HepG2 (cell line): ENCODE data around the gene CAND2. TPM values are rescaled to one million over a fixed set of nuclear protein-coding genes. Genes with fewer than 3 reads are reported as not detected.
A peak's percentile ranks its signal among the peaks of the same experiment; 100 is the strongest.

Experiments used
- ATAC-seq: fragments of 200-7000 bp; cut with Tn5 transposase; 3 replicates; pipeline ENCODE4 v1.9.1; 2020; ENCODE audit warnings: mild to moderate bottlenecking, moderate library complexity
- BruUV-seq: library from RNA; stranded (reverse); fragments of 400-500 nt; replicated peaks from 2 replicates; lab custom pipeline; 2021; lab: Mats Ljungman, UMichigan
- CTCF ChIA-PET: fragments of 300-600 bp; formaldehyde crosslinking; extraction: SDS; loops from one replicate; lab custom pipeline; 2021; ENCODE audit warnings: low total read pairs, inconsistent platforms, low intra/inter-chr PET ratio; lab: Yijun Ruan, JAX
- POLR2A ChIA-PET: fragments of 350-600 bp; sonication (Branson Sonifier 250); formaldehyde crosslinking; loops from one replicate; lab custom pipeline; 2020; ENCODE audit warnings: antibody characterized with exemption, inconsistent platforms; lab: Yijun Ruan, JAX
- DNase-seq: peaks from one replicate; pipeline ENCODE4 v3.0.0-alpha.2; 2015; ENCODE audit warnings: low spot score
- FAIRE-seq: peaks from 3 replicates; lab custom pipeline; 2011; peaks lifted over from hg19 to GRCh38; lab: Jason Lieb, UNC
- H2AFZ ChIP-seq: one replicate; pipeline ENCODE4 v1.6.1; 2011; ENCODE audit warnings: low read length, inconsistent platforms
- H3K27ac ChIP-seq: fragments of 300-600 bp; 3 replicates; pipeline ENCODE4 v1.8.0; 2011; ENCODE audit warnings: mixed run types, mild to moderate bottlenecking, mixed read lengths, low read length, inconsistent platforms; ENCODE audit not compliant: insufficient read depth; ENCODE audit errors: extremely low read length
- H3K27me3 ChIP-seq, 2 experiments: fragments of 200-600 bp in 1 of 2; 2 replicates in 1 of 2; 3 replicates in 1 of 2; pipeline versions ENCODE4 v1.6.0 to v1.8.0; 2011; ENCODE audit warnings: low read length in 2 of 2, mild to moderate bottlenecking in 2 of 2, moderate library complexity in 2 of 2, inconsistent platforms in 1 of 2; ENCODE audit not compliant: insufficient read depth in 2 of 2, control insufficient read depth in 1 of 2
- H3K36me3 ChIP-seq, 2 experiments: fragments of 200-600 bp in 1 of 2; replicated peaks in 1 of 2; 2 replicates in 1 of 2; 3 replicates in 1 of 2; pipeline versions ENCODE4 v1.5.1 to v1.8.0; 2011; ENCODE audit warnings: low read length in 2 of 2, inconsistent platforms in 1 of 2; ENCODE audit not compliant: insufficient read depth in 2 of 2, control insufficient read depth in 1 of 2
- H3K4me1 ChIP-seq: 2 replicates; pipeline ENCODE4 v1.5.1; 2012; ENCODE audit warnings: low read length, inconsistent platforms; ENCODE audit not compliant: insufficient read depth
- H3K4me2 ChIP-seq: 2 replicates; pipeline ENCODE4 v1.6.0; 2011; ENCODE audit warnings: low read depth, low read length, inconsistent platforms
- H3K4me3 ChIP-seq, 3 experiments: fragments of 200-600 bp in 1 of 3; sonication (generic), shearing (Covaris generic) in 1 of 3; replicated peaks in 1 of 3; 2 replicates each; pipeline ENCODE4 v1.5.1; 2011 to 2016; ENCODE audit warnings: low read length in 3 of 3, inconsistent platforms in 2 of 3, low read depth in 2 of 3, mild to moderate bottlenecking in 2 of 3, control low read depth in 1 of 3, mixed read lengths in 1 of 3; ENCODE audit not compliant: insufficient read depth in 1 of 3
- H3K79me2 ChIP-seq: one replicate; pipeline ENCODE4 v1.6.1; 2011; ENCODE audit warnings: low read length, inconsistent platforms; ENCODE audit not compliant: insufficient read depth
- H3K9ac ChIP-seq: 2 replicates; pipeline ENCODE4 v1.6.0; 2011; ENCODE audit warnings: mild to moderate bottlenecking, low read depth, low read length, inconsistent platforms; ENCODE audit not compliant: insufficient read depth
- H3K9me3 ChIP-seq: 2 replicates; pipeline ENCODE4 v1.5.1; 2012; ENCODE audit warnings: mild to moderate bottlenecking, low read length
- H4K20me1 ChIP-seq: 2 replicates; pipeline ENCODE4 v1.6.0; 2011; ENCODE audit warnings: inconsistent platforms, mild to moderate bottlenecking, low read length, moderate library complexity; ENCODE audit not compliant: insufficient read depth
- CBX5 ChIP-seq: sonication (generic); formaldehyde crosslinking; IDR thresholded peaks from 2 replicates; pipeline ENCODE4 v1.4.0; 2020; ENCODE audit warnings: missing genetic modification reagents, borderline replicate concordance
- DNMT1 ChIP-seq: sonication (generic); formaldehyde crosslinking; IDR thresholded peaks from 2 replicates; pipeline ENCODE4 v1.5.1; 2020; ENCODE audit warnings: mild to moderate bottlenecking, missing genetic modification reagents
- JUN ChIP-seq: sonication (generic); formaldehyde crosslinking; IDR thresholded peaks from 2 replicates; pipeline ENCODE4 v1.4.0; 2020; ENCODE audit warnings: mild to moderate bottlenecking, missing genetic modification reagents
- MBNL3 ChIP-seq: fragments of 250-450 bp; sonication (Bioruptor Pico); conservative IDR thresholded peaks from 2 replicates; pipeline ENCODE4 v1.8.0; 2022; ENCODE audit warnings: mild to moderate bottlenecking, inconsistent platforms
- NFE2L1 ChIP-seq: sonication (generic); formaldehyde crosslinking; IDR thresholded peaks from 2 replicates; pipeline ENCODE4 v1.4.0; 2020; ENCODE audit warnings: missing genetic modification reagents, mild to moderate bottlenecking, borderline replicate concordance
- PAWR ChIP-seq: sonication (generic); formaldehyde crosslinking; IDR thresholded peaks from 2 replicates; pipeline ENCODE4 v1.4.0; 2020; ENCODE audit warnings: missing genetic modification reagents, mild to moderate bottlenecking, borderline replicate concordance
- REPIN1 ChIP-seq: sonication (generic); formaldehyde crosslinking; IDR thresholded peaks from 2 replicates; pipeline ENCODE4 v1.8.0; 2022; ENCODE audit warnings: missing genetic modification reagents, low read depth, mild to moderate bottlenecking, borderline replicate concordance
- TBX2 ChIP-seq: sonication (generic); formaldehyde crosslinking; IDR thresholded peaks from 2 replicates; pipeline ENCODE4 v1.5.0; 2020; ENCODE audit warnings: missing genetic modification reagents, mild to moderate bottlenecking, borderline replicate concordance
- THAP8 ChIP-seq: sonication (generic); formaldehyde crosslinking; IDR thresholded peaks from 2 replicates; pipeline ENCODE4 v1.5.1; 2020; ENCODE audit warnings: missing genetic modification reagents, mild to moderate bottlenecking, borderline replicate concordance
- TRIM24 ChIP-seq: sonication (generic); formaldehyde crosslinking; IDR thresholded peaks from 2 replicates; pipeline ENCODE4 v1.8.0; 2022; ENCODE audit warnings: mild to moderate bottlenecking, missing genetic modification reagents
- ZNF121 ChIP-seq: sonication (generic); formaldehyde crosslinking; IDR thresholded peaks from 2 replicates; pipeline ENCODE4 v1.5.0; 2020; ENCODE audit warnings: mild to moderate bottlenecking, missing genetic modification reagents
- ZNF234 ChIP-seq: sonication (generic); formaldehyde crosslinking; conservative IDR thresholded peaks from 2 replicates; pipeline ENCODE4 v1.5.1; 2020; ENCODE audit warnings: mild to moderate bottlenecking, missing genetic modification reagents
- ZNF343 ChIP-seq: sonication (generic); formaldehyde crosslinking; IDR thresholded peaks from 2 replicates; pipeline ENCODE4 v1.4.0; 2020; ENCODE audit warnings: mild to moderate bottlenecking, missing genetic modification reagents
- ZNF543 ChIP-seq: sonication (generic); formaldehyde crosslinking; IDR thresholded peaks from 2 replicates; pipeline ENCODE4 v1.4.0; 2020; ENCODE audit warnings: mild to moderate bottlenecking, missing genetic modification reagents
- ZNF782 ChIP-seq: sonication (generic); formaldehyde crosslinking; IDR thresholded peaks from 2 replicates; pipeline ENCODE4 v1.4.0; 2020; ENCODE audit warnings: missing genetic modification reagents, mild to moderate bottlenecking, borderline replicate concordance
- WGBS: methylation state at CpG from one replicate; pipeline ENCODE4 v1.1.6; 2017; ENCODE audit warnings: low lambda C conversion rate; 5-methylcytosine and 5-hydroxymethylcytosine counted together
- in situ Hi-C: cut with HindIII; loops from 2 replicates; pipeline ENCODE4 v1.10.0; 2017; ENCODE audit warnings: low pct_unique_long_range_greater_than_20kb; ENCODE audit not compliant: extremely low pct_ligation_motif_present
- intact Hi-C: fragments of 100-400 bp; cut with micrococcal nuclease; formaldehyde crosslinking; loops from one replicate; pipeline ENCODE4 v1.10.0; 2022; ENCODE audit not compliant: unreplicated experiment
- polyA plus RNA-seq, 8 experiments: library from polyadenylated mRNA; depleted of rRNA in 3 of 8; stranded (reverse) in 7 of 8; unstranded in 1 of 8; fragments of >200 nt; fragmentation: Illumina TruSeq in 4 of 8; extraction: Trizol in 4 of 8; gene quantifications; 2 replicates each; pipeline versions ENCODE4 v1.2.1 to v1.2.3, GENCODE V29; 2011 to 2016; ENCODE audit warnings: low read depth in 4 of 8, missing spikeins in 1 of 8, mixed read lengths in 1 of 8; ENCODE audit not compliant: insufficient read depth in 1 of 8
- total RNA-seq, 5 experiments: library from RNA; depleted of rRNA; stranded (reverse); fragments of >200 nt; fragmentation: Illumina TruSeq; extraction: Trizol; gene quantifications; 2 replicates each; pipeline ENCODE4 v1.2.3, GENCODE V29; 2016; ENCODE audit warnings: low read depth in 1 of 5
- TF ChIP-seq, protein P1 (sequence below): sonication (generic); formaldehyde crosslinking; IDR thresholded peaks from 2 replicates; pipeline ENCODE4 v1.4.0; 2020; ENCODE audit warnings: missing genetic modification reagents
- TF ChIP-seq, protein P2 (sequence below): sonication (generic); IDR thresholded peaks from 2 replicates; pipeline ENCODE4 v1.6.1; 2016; ENCODE audit warnings: low read depth, borderline replicate concordance

The CAND2 gene
- total and polyA plus RNA-seq, 2 of the 13 experiments (the other 11 are each of a cell fraction or from before 2014, with no cell fraction given) = 0.01 TPM; not detected in 1

GRCh38 chr3:12841149-12841969 is 44.9 kb downstream of the CAND2 start, which contains the start of gene RPL32 (continued):
- no peak for TF ChIP-seq ZNF234
- TF ChIP-seq, protein P1, sequence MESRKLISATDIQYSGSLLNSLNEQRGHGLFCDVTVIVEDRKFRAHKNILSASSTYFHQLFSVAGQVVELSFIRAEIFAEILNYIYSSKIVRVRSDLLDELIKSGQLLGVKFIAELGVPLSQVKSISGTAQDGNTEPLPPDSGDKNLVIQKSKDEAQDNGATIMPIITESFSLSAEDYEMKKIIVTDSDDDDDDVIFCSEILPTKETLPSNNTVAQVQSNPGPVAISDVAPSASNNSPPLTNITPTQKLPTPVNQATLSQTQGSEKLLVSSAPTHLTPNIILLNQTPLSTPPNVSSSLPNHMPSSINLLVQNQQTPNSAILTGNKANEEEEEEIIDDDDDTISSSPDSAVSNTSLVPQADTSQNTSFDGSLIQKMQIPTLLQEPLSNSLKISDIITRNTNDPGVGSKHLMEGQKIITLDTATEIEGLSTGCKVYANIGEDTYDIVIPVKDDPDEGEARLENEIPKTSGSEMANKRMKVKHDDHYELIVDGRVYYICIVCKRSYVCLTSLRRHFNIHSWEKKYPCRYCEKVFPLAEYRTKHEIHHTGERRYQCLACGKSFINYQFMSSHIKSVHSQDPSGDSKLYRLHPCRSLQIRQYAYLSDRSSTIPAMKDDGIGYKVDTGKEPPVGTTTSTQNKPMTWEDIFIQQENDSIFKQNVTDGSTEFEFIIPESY (CRISPR knock-in tag) = no peak; the same call in 1 of the 2 replicates

DNA sequence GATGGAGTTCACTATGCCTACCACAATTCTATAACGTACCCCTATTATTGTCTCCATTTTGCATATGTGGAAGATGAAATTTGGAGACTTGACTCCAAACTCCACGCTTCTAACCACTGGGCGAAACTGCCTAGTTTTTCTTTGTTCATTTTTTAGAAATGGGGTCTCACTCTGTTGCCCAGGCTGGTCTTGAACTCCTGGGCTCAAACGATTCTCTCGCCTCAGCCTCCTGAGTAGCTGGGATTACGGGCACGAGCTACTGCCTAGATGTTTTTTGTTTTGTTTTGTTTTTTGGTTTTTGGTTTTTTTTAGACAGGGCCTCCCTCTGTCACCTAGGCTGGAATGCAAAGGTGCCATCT is 45.5 kb downstream of the CAND2 start:
- POLR2A ChIA-PET = interaction anchor here (0.7 to 1.8 kb wide), 7 partner anchors 9 to 178 kb away, joined by 3 to 17 read pairs (median 5); partner anchors contain the start of gene RAF1
- Histone ChIP-seq H3K27me3 (no peaks in the 10 kb centered on the region; a peak in 1 of 5 replicates), H3K9me3 (no peaks in the 10 kb centered on the region), H3K4me1 (peaks cover 56% of the 10 kb centered on the region), H3K79me2 (peaks cover 41% of the 10 kb centered on the region), H3K36me3 (peaks cover 8 to 33% of the 10 kb centered on the region in 2 experiments), H3K4me2 (peak overlapping the region; percentile 98), H3K27ac (no peak overlapping the region), H3K9ac (peak overlapping the region; percentile 98), H4K20me1 (peaks cover 39% of the 10 kb centered on the region), H2AFZ (peak overlapping the region; percentile 85), H3K4me3 (peak overlapping the region; percentile 31 to 83 (median 33); a peak in 4 of 6 replicates)
- CTCF ChIA-PET = interaction anchor here (1.3 to 1.4 kb wide), 2 partner anchors 26 to 50 kb away, joined by 3 to 7 read pairs; no protein-coding TSS in a partner anchor
- FAIRE-seq = no peak
- WGBS = 24% methylated on average over 7 of the region's 7 CpGs
- in situ Hi-C loops (no loop called here), intact Hi-C loops (no loop called here)
- no TSS peak for BruUV-seq
- no peak for ATAC-seq
- no peak for DNase-seq
- 0 out of 2 replicates have a peak, but pooled peaks have one; percentile 5 for TF ChIP-seq REPIN1 (CRISPR knock-in tag)
- TF ChIP-seq THAP8 (CRISPR knock-in tag) = no peak
- TF ChIP-seq, protein P2, sequence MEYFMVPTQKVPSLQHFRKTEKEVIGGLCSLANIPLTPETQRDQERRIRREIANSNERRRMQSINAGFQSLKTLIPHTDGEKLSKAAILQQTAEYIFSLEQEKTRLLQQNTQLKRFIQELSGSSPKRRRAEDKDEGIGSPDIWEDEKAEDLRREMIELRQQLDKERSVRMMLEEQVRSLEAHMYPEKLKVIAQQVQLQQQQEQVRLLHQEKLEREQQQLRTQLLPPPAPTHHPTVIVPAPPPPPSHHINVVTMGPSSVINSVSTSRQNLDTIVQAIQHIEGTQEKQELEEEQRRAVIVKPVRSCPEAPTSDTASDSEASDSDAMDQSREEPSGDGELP = no peak
- TF ChIP-seq MBNL3 (CRISPR knock-in tag) = no peak
- TF ChIP-seq DNMT1 (CRISPR knock-in tag) = no peak
- TF ChIP-seq PAWR = no peak
- 0 out of 2 replicates have a peak, but pooled peaks have one; percentile 21 for TF ChIP-seq JUN (CRISPR knock-in tag)
- TF ChIP-seq ZNF543 (CRISPR knock-in tag) = 0 out of 2 replicates have a peak, but pooled peaks have one; percentile 10
- TF ChIP-seq NFE2L1 (CRISPR knock-in tag) = no peak
- no peak for TF ChIP-seq CBX5 (CRISPR knock-in tag)
- 0 out of 2 replicates have a peak, but pooled peaks have one; percentile 35 for TF ChIP-seq ZNF782 (CRISPR knock-in tag)
- TF ChIP-seq ZNF121 = peak; percentile 94
- no peak for TF ChIP-seq TRIM24 (CRISPR knock-in tag)
- 0 out of 2 replicates have a peak, but pooled peaks have one; percentile 32 for TF ChIP-seq ZNF343
- no peak for TF ChIP-seq TBX2 (CRISPR knock-in tag)
